ENCODE data around the gene DPPA3.
"Not testable (repeated sequence)": the region's sequence is repeated elsewhere in the genome, so short reads cannot be mapped to it uniquely, and the experiment has no call there.

The DPPA3 gene

DNA sequence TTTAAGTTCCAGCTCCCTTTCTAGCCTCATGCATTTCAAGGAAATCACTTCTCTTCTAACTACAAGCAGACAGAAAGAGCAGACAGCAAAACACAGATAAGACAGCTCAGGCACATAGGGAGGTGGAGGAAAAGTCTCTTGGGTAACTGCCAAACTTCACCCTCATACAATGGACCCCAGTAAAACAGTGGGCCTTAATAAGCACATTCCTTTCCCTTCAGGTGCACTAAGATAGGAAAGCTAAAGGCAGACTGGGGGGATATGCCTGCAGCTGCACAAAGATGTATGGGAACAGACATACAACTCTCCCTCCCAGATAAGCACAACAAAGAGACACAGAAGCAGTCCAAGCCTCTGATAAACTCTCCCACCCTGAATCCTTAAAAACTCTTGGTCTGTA lies 19.8 kb downstream of the DPPA3 start:
- H3K27me3 ChIP-seq (ENCODE audit: control insufficient read depth, insufficient read depth, low read length); H3K36me3 ChIP-seq (ENCODE audit: control insufficient read depth, insufficient read depth, low read length); H3K27ac ChIP-seq (ENCODE audit: low read length); H3K4me3 ChIP-seq (ENCODE audit: low read length); H3K4me1 ChIP-seq (ENCODE audit: control insufficient read depth, insufficient read depth, low read length); H3K9me3 ChIP-seq (ENCODE audit: control insufficient read depth, insufficient read depth, low read length); DNase-seq (ENCODE audit: low read depth, low spot score): not testable (repeated sequence)

- no peak overlapping the region for H3K4me3 ChIP-seq (ENCODE audit: low read length)
- no peaks in the 10 kb centered on the region for H3K27me3 ChIP-seq (ENCODE audit: control insufficient read depth, insufficient read depth, low read length)
- no peaks in the 10 kb centered on the region for H3K9me3 ChIP-seq (ENCODE audit: control insufficient read depth, insufficient read depth, low read length)
- no CpG with 5 or more reads among the region's 5 CpGs for WGBS (ENCODE audit: insufficient coverage, insufficient read length)
- no peak for DNase-seq (ENCODE audit: low read depth, low spot score)
- H3K4me1 ChIP-seq (ENCODE audit: control insufficient read depth, insufficient read depth, low read length), result 0 out of 2 replicates have a peak, but pooled peaks cover 1% of the 10 kb centered on the region
- H3K36me3 ChIP-seq (ENCODE audit: control insufficient read depth, insufficient read depth, low read length), result no peaks in the 10 kb centered on the region
- H3K27ac ChIP-seq (ENCODE audit: low read length), result no peak overlapping the region
Observed at GRCh38 chr12:7731486-7731885, 20.3 kb downstream of the DPPA3 start.

DNA sequence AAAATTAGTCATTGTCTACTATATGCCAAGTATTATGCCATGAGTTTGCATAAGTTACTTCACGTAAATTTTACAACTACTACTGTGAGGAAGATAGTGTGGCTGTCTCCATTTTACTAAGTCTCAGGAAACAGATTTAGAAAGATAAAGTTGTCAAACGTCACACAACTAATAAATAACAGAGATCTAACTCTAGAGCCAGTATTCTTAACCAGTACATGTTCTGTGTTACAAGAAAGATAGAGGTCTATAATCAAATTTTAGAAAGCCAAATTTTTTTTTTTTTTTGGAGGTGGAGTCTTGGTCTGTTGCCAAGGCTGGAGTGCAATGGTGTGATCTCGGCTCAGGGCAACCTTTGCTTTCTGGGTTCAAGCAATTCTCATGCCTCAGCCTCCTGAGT lies 21.8 kb downstream of the DPPA3 start:
- H3K27ac ChIP-seq (ENCODE audit: low read length), result no peak overlapping the region
- no CpG with 5 or more reads among the region's 3 CpGs for WGBS (ENCODE audit: insufficient coverage, insufficient read length)
- no peak for DNase-seq (ENCODE audit: low read depth, low spot score)

DNA sequence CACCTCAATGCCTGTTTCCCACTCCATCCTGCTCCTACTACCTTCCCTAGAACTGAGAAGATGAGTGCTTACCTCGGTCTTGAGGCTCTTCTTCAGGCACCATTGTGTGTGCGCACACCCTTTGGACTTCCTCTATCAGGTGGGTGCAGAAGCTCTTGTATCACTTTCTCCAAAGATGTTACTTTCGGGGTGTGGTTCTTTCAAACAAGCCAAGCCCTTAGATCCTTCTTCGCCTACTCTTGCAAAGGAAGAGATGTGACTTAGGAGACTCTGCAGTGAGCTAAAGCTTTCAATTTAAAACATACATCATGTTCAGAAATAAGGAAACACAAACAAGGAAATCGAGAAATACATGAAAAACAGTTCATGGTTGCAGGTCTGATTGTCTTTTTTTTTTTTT lies 36.0 kb downstream of the DPPA3 start, which contains the start of gene CLEC4C:
TSS of gene CLEC4C (minus strand) at position 130 of the 400 bp plus-strand sequence. CDS start at position 103, 27 bp downstream.
- H3K27me3 ChIP-seq (ENCODE audit: control insufficient read depth, insufficient read depth, low read length), result no peaks in the 10 kb centered on the region
- H3K9me3 ChIP-seq (ENCODE audit: control insufficient read depth, insufficient read depth, low read length), result no peaks in the 10 kb centered on the region
- WGBS (ENCODE audit: insufficient coverage, insufficient read length), result no CpG with 5 or more reads among the region's 5 CpGs
- H3K4me3 ChIP-seq (ENCODE audit: low read length), result no peak within 1 kb of the TSS
- no peak within 1 kb of the TSS for H3K27ac ChIP-seq (ENCODE audit: low read length)
- H3K4me1 ChIP-seq (ENCODE audit: control insufficient read depth, insufficient read depth, low read length), result no peaks in the 10 kb centered on the region
- no peak for DNase-seq (ENCODE audit: low read depth, low spot score)
- no peaks in the 10 kb centered on the region for H3K36me3 ChIP-seq (ENCODE audit: control insufficient read depth, insufficient read depth, low read length)

More for the DNA sequence above, 21.8 kb downstream of the DPPA3 start:
- no peaks in the 10 kb centered on the region for H3K9me3 ChIP-seq (ENCODE audit: control insufficient read depth, insufficient read depth, low read length)
- 0 out of 2 replicates have a peak, but pooled peaks cover 1% of the 10 kb centered on the region for H3K4me1 ChIP-seq (ENCODE audit: control insufficient read depth, insufficient read depth, low read length)
- no peaks in the 10 kb centered on the region for H3K36me3 ChIP-seq (ENCODE audit: control insufficient read depth, insufficient read depth, low read length)
- H3K27me3 ChIP-seq (ENCODE audit: control insufficient read depth, insufficient read depth, low read length), result no peaks in the 10 kb centered on the region
- H3K4me3 ChIP-seq (ENCODE audit: low read length), result no peak overlapping the region

GRCh38 chr12:7748852-7749251 lies 37.6 kb downstream of the DPPA3 start:
- Histone ChIP-seq H3K4me1 (ENCODE audit: control insufficient read depth, insufficient read depth, low read length) (no peaks in the 10 kb centered on the region), H3K27ac (ENCODE audit: low read length) (no peak overlapping the region), H3K4me3 (ENCODE audit: low read length) (no peak overlapping the region), H3K36me3 (ENCODE audit: control insufficient read depth, insufficient read depth, low read length) (no peaks in the 10 kb centered on the region), H3K9me3 (ENCODE audit: control insufficient read depth, insufficient read depth, low read length) (no peaks in the 10 kb centered on the region), H3K27me3 (ENCODE audit: control insufficient read depth, insufficient read depth, low read length) (no peaks in the 10 kb centered on the region)
- DNase-seq (ENCODE audit: low read depth, low spot score), result no peak
- no CpG with 5 or more reads among the region's 4 CpGs for WGBS (ENCODE audit: insufficient coverage, insufficient read length)

GRCh38 chr12:7749442-7749841 lies 38.2 kb downstream of the DPPA3 start:
- Histone ChIP-seq H3K27me3 (ENCODE audit: control insufficient read depth, insufficient read depth, low read length) (no peaks in the 10 kb centered on the region), H3K4me1 (ENCODE audit: control insufficient read depth, insufficient read depth, low read length) (no peaks in the 10 kb centered on the region), H3K27ac (ENCODE audit: low read length) (no peak overlapping the region), H3K36me3 (ENCODE audit: control insufficient read depth, insufficient read depth, low read length) (no peaks in the 10 kb centered on the region), H3K4me3 (ENCODE audit: low read length) (no peak overlapping the region), H3K9me3 (ENCODE audit: control insufficient read depth, insufficient read depth, low read length) (no peaks in the 10 kb centered on the region)
- no peak for DNase-seq (ENCODE audit: low read depth, low spot score)
- WGBS (ENCODE audit: insufficient coverage, insufficient read length), result no CpG with 5 or more reads among the region's 8 CpGs

DNA sequence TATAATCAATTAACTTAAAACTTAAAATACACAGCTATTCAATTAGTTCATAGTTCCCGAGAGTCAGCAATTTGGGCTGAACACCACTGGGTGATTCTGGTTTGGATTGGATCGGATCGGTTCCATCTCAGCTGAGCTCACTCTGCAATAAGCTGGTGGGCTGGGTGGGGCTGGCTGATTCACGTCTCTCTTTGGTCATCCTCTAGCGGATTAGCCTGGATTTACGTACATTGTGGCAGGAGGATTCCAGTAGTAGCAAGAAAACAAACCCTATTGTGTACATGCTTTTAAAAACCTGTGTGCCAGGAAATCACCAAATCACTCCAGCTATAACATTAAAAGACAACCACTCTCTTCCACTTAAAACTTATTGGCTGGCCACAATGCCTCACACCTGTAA lies 39.1 kb downstream of the DPPA3 start:
- no peak overlapping the region for H3K4me3 ChIP-seq (ENCODE audit: low read length)
- no peaks in the 10 kb centered on the region for H3K9me3 ChIP-seq (ENCODE audit: control insufficient read depth, insufficient read depth, low read length)
- DNase-seq (ENCODE audit: low read depth, low spot score), result no peak
- WGBS (ENCODE audit: insufficient coverage, insufficient read length), result no CpG with 5 or more reads among the region's 6 CpGs
- H3K27me3 ChIP-seq (ENCODE audit: control insufficient read depth, insufficient read depth, low read length), result no peaks in the 10 kb centered on the region
- H3K36me3 ChIP-seq (ENCODE audit: control insufficient read depth, insufficient read depth, low read length), result no peaks in the 10 kb centered on the region
- H3K27ac ChIP-seq (ENCODE audit: low read length), result no peak overlapping the region
- H3K4me1 ChIP-seq (ENCODE audit: control insufficient read depth, insufficient read depth, low read length), result no peaks in the 10 kb centered on the region

GRCh38 chr12:7751394-7751793 lies 40.2 kb downstream of the DPPA3 start:
- H3K36me3 ChIP-seq (ENCODE audit: control insufficient read depth, insufficient read depth, low read length), result no peaks in the 10 kb centered on the region
- no peaks in the 10 kb centered on the region for H3K4me1 ChIP-seq (ENCODE audit: control insufficient read depth, insufficient read depth, low read length)
- no CpG with 5 or more reads among the region's 20 CpGs for WGBS (ENCODE audit: insufficient coverage, insufficient read length)
- H3K27me3 ChIP-seq (ENCODE audit: control insufficient read depth, insufficient read depth, low read length), result no peaks in the 10 kb centered on the region
- H3K9me3 ChIP-seq (ENCODE audit: control insufficient read depth, insufficient read depth, low read length), result no peaks in the 10 kb centered on the region
- DNase-seq (ENCODE audit: low read depth, low spot score), result no peak
- H3K4me3 ChIP-seq (ENCODE audit: low read length), result no peak overlapping the region
- no peak overlapping the region for H3K27ac ChIP-seq (ENCODE audit: low read length)

DNA sequence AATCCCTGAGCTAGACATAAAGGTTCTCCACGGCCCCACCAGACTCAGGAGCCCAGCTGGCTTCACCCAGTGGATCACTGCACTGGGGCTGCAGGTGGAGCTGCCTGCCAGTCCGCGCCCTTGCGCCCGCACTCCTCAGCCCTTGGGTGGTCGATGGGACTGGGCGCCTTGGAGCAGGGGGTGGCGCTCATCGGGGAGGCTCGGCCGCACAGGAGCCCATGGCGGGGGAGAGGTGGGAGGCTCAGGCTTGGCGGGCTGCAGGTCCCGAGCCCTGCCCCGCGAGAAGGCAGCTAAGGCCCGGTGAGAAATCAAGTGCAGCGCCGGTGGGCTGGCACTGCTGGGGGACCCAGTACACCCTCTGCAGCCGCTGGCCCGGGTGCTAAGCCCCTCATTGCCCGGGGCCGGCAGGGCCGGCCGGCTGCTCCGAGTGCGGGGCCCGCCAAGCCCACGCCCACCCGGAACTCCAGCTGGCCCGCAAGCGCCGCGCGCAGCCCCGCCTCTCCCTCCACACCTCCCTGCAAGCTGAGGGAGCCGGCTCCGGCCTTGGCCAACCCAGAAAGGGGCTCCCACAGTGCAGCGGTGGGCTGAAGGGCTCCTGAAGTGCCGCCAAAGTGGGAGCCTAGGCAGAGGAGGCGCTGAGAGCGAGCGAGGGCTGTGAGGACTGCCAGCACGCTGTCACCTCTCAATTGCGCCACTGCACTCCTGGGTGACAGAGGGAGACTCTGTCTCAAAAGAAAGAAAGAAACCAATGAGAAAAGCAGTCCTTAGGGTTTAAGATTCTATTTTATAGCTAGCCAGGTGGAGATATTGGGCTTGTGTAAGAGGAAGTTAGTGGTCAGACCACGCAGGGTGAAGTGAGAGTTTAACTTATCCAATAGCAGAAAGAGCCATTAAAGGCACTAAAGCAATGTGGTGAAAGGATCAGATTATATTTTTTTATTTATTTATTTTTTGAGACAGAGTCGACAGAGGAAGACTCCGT lies 41.0 kb downstream of the DPPA3 start:
- not testable (repeated sequence) for H3K27me3 ChIP-seq (ENCODE audit: control insufficient read depth, insufficient read depth, low read length); H3K4me3 ChIP-seq (ENCODE audit: low read length); H3K36me3 ChIP-seq (ENCODE audit: control insufficient read depth, insufficient read depth, low read length); H3K27ac ChIP-seq (ENCODE audit: low read length); DNase-seq (ENCODE audit: low read depth, low spot score); H3K9me3 ChIP-seq (ENCODE audit: control insufficient read depth, insufficient read depth, low read length); H3K4me1 ChIP-seq (ENCODE audit: control insufficient read depth, insufficient read depth, low read length)
- no CpG with 5 or more reads among the region's 48 CpGs for WGBS (ENCODE audit: insufficient coverage, insufficient read length)

DNA sequence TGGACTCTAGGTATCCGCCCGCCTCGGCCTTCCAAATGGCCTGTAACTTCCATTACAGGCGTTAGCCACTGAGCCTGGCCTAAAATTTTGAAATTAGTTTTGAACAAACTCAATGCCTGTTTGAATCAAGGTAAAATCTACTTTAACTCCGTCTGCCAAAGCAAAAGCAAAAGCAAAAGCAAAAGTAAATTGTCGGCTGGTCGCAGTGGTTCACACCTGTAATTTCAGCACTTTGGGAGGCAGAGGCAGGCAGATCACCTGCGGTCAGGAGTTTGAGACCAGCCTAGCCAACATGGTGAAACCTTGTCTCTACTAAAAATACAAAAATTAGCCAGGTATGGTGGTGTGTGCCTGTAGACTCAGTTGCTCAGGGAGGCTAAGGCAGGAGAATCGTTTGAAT lies 44.4 kb downstream of the DPPA3 start:
- H3K27ac ChIP-seq (ENCODE audit: low read length); H3K36me3 ChIP-seq (ENCODE audit: control insufficient read depth, insufficient read depth, low read length); DNase-seq (ENCODE audit: low read depth, low spot score); H3K4me3 ChIP-seq (ENCODE audit: low read length); H3K9me3 ChIP-seq (ENCODE audit: control insufficient read depth, insufficient read depth, low read length); H3K27me3 ChIP-seq (ENCODE audit: control insufficient read depth, insufficient read depth, low read length); H3K4me1 ChIP-seq (ENCODE audit: control insufficient read depth, insufficient read depth, low read length): not testable (repeated sequence)
- no CpG with 5 or more reads among the region's 9 CpGs for WGBS (ENCODE audit: insufficient coverage, insufficient read length)

DNA sequence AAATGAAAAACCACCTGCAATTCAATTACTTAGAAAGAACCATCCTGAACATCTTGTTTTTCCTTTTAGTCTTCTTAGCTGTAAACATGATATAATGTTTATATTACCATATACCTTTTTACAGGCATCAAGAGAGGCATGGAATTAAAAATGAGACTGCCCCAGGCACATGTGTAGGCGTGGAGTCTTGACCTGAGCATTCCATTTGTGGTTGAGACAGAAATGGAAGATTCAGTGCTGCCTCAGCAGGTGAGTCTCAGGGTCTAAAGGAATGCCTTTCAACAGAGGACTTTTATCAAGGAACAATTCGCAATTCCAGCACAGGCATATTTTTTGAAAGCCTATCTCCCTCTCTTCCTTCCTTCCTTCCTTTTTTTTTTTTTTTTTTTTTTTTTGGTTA lies 45.8 kb downstream of the DPPA3 start:
- Histone ChIP-seq H3K9me3 (ENCODE audit: control insufficient read depth, insufficient read depth, low read length) (no peaks in the 10 kb centered on the region), H3K36me3 (ENCODE audit: control insufficient read depth, insufficient read depth, low read length) (no peaks in the 10 kb centered on the region), H3K4me3 (ENCODE audit: low read length) (no peak overlapping the region), H3K27me3 (ENCODE audit: control insufficient read depth, insufficient read depth, low read length) (no peaks in the 10 kb centered on the region), H3K27ac (ENCODE audit: low read length) (no peak overlapping the region), H3K4me1 (ENCODE audit: control insufficient read depth, insufficient read depth, low read length) (no peaks in the 10 kb centered on the region; the same call in 1 of the 2 replicates)
- no CpG with 5 or more reads among the region's 2 CpGs for WGBS (ENCODE audit: insufficient coverage, insufficient read length)
- DNase-seq (ENCODE audit: low read depth, low spot score), result no peak
